ENCODE measurements around the gene ZBTB4.

The ZBTB4 gene

GRCh38 chr17:7421186-7421585, 58.2 kb downstream of the ZBTB4 start:
- DNase-seq (ENCODE audit: low read depth): no peak

DNA sequence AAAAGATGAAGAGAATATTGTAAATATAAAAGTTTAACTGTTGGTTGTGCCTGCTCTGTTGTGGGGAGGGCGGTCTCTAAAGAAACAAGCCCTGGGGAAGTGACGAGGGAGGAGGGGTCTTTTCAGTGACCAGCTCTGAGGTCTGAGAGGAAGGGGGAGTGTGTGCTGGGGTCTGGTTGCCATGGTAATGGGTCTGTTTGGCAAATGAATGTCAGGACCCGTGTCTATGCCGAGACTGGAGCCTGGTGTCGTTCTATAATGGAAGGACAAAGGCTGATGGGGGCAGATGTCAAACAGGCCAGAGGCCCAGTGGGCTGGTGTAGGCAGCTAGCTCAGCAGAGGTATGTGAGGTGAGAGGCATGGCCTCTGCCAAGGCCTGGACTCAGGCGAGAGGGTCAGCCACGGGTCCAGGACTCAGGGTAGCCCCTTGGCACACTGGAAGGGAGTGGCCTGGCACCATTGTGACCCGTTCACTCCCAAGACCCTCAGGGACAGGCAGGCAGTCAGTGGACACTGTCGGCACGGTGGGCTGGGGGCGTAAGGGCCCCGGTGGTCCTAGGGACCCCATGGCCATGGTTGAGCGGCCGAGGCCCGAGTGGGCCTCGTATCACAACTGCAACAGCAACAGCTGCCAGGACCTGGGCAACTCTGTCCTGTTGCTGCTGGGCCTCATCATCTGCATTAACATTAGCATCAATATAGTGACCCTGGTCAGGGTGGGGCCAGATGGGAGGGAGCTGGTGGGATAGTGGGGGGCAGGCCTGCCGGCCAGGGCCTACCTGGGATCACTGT, 59.4 kb downstream of the ZBTB4 start, which contains the start of gene SPEM1:
Gene SPEM1 (plus strand): TSS at position 506 of the 792 bp plus-strand sequence. CDS start 61 bp downstream, at position 567.
- no peak for DNase-seq (ENCODE audit: low read depth)

DNA sequence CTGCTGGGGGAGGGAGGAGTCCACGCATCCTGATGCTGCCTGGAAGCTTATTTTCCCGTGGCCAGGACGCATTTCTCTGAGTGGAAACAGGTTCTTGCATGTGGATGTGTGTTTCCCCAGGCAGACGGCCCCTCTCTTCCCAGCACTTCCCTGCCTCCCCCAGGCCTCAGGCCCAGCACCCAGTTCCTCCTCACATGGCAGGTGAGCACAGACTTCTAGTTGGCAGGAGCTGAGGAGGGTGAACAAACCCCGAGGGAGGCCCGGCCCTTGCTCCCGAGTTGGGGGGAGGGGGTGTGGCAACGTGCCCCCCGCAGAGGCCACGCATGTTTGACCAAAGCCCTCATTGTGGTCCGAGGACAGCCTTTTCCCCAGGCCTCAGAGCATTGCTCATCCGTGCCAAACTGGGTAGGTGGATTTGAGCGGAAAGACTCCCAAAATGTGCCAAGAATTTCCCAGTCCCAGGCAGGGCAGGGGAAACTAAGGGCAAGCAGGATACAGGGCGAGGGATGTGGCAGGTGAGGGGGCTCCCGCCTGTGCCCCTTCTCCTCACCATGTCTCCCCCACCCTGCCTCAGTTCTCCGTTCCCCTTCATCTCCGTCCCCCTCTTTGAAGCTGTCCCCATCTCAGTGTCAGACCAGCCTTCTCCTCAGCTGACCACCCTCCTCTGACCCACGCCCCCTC, 60.8 kb downstream of the ZBTB4 start:
- no peak for DNase-seq (ENCODE audit: low read depth)

DNA sequence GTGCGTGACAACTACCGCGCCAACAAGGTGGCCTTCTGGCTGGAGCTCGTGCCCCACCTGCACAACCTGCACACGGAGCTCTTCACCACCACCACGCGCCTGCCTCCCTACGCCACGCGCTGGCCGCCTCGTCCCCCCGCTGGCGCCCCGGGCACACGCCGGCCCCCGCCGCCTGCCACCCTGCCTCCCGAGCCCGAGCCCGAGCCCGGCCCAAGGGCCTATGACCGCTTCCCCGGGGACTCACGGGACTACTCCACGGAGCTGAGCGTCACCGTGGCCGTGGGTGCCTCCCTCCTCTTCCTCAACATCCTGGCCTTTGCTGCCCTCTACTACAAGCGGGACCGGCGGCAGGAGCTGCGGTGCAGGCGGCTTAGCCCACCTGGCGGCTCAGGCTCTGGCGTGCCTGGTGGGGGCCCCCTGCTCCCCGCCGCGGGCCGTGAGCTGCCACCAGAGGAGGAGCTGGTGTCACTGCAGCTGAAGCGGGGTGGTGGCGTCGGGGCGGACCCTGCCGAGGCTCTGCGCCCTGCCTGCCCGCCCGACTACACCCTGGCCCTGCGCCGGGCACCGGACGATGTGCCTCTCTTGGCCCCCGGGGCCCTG, 62.3 kb downstream of the ZBTB4 start:
- no peak for DNase-seq (ENCODE audit: low read depth)

DNA sequence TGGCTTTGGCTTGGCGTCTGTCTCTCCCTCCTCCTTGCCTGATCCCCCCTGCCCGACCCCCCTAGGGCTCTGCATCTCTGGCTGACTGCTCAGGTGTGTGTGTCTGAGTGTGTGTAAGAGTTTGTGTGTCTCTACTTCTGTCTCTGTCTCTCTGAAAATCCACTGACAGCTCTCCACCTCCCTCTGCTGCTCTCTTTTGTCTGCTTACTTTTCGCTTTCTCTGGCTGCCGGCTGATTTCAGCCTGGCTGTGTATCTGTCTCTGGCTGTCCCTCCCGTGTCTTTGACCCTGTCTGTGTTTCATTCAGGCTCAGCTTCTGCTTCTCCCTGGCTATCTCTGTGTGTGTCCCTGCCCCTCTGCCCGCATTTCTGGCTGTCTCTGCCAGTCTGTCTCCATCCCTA, 63.1 kb downstream of the ZBTB4 start:
- no peak for DNase-seq (ENCODE audit: low read depth)

GRCh38 chr17:7415784-7416183, 63.6 kb downstream of the ZBTB4 start:
- DNase-seq (ENCODE audit: low read depth): no peak

- no peak for DNase-seq (ENCODE audit: low read depth)
Observed at GRCh38 chr17:7414837-7415236, 64.6 kb downstream of the ZBTB4 start.

DNA sequence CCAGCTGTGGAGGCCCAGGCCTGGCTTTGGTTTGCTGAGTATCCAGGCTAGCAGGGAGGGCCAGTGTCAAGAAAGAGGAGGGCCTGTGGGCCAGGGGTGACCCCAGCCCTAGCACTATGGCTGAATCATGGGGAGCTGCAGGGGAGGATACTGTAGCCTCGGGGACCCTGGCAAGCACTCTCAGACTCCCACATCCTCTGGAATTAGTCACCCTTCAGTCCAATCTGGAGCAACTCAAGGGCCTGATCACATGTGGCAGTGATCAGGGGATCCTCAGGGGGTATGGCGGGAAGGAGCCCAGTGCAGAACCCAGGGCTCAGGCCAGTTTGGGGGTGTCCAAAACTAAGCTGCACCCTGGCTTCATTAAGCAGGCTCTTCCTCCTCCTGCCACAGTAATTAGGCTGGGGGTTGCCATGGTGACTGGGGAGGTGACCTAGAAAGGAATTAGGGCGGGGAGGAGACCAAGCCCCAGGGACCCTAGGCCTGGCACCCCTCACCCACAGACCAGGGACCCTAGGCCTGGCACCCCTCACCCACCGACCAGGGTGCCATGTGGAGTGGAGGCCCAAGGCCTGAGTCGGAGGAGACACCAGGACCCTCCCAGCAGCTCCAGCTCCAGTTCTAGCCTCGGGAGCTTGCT, 66.0 kb downstream of the ZBTB4 start:
- no peak for DNase-seq (ENCODE audit: low read depth)

- DNase-seq (ENCODE audit: low read depth): no peak
Observed at GRCh38 chr17:7411427-7411750, 68.0 kb downstream of the ZBTB4 start.

GRCh38 chr17:7410634-7411426, 68.6 kb downstream of the ZBTB4 start:
- no peak for DNase-seq (ENCODE audit: low read depth)

DNA sequence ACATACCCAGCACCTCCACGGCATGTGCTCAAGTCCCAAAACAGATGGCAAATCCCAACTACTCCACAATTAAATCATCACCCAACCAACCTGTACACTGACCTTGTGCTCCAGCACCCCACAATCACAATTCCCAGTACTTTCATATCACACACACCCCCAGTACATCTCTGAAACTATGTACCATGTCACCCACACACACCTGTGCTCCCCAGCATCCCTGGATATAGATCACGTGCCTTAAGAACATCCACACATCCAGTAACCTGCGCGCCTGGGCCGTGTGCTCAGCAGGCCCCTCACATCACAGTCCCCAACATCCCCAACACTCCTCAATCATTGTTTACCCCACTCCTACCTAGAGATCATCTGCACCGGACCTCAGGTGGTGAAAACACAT, 69.7 kb downstream of the ZBTB4 start:
- DNase-seq (ENCODE audit: low read depth): no peak

Data from HS-5 (cell line).